GM12878 (cell line): ENCODE data around the gene SPTLC3. TPM values are rescaled to one million over a fixed set of nuclear protein-coding genes. Genes with fewer than 3 reads are reported as not detected.
A peak's percentile ranks its signal among the peaks of the same experiment; 100 is the strongest.

Source experiments
- ATAC-seq: fragments of 200-7000 bp; cut with Tn5 transposase; 3 replicates; pipeline ENCODE4 v1.9.1; 2020; ENCODE audit warnings: mild to moderate bottlenecking, moderate library complexity
- BruUV-seq: library from RNA; stranded (reverse); fragments of 400-500 nt; replicated peaks from 2 replicates; lab custom pipeline; 2021; lab: Mats Ljungman, UMichigan
- CTCF ChIA-PET: fragments of 300-600 bp; sonication (Branson Sonifier 250); formaldehyde crosslinking; extraction: SDS; loops from one replicate; lab custom pipeline; 2021; ENCODE audit warnings: inconsistent platforms; lab: Yijun Ruan, JAX
- POLR2A ChIA-PET: fragments of 350-600 bp; formaldehyde crosslinking; extraction: SDS; loops from one replicate; lab custom pipeline; 2021; ENCODE audit warnings: inconsistent platforms; lab: Charles Lee
- RAD21 ChIA-PET: fragments of 300-600 bp; sonication (Branson Sonifier 250); formaldehyde crosslinking; loops from one replicate; lab custom pipeline; 2023; ENCODE audit warnings: antibody characterized with exemption; ENCODE audit not compliant: unreplicated experiment; lab: Charles Lee
- SMC1A ChIA-PET: fragments of 300-600 bp; sonication (Branson Sonifier 250); formaldehyde crosslinking; loops from one replicate; lab custom pipeline; 2023; ENCODE audit not compliant: unreplicated experiment, uncharacterized antibody; lab: Charles Lee
- DNase-seq: peaks from one replicate; pipeline ENCODE4 v3.0.0-alpha.2; 2011; ENCODE audit warnings: low read depth, low spot score
- FAIRE-seq: peaks from 3 replicates; lab custom pipeline; 2011; peaks lifted over from hg19 to GRCh38; lab: Jason Lieb, UNC
- H2AFZ ChIP-seq: 2 replicates; pipeline ENCODE4 v1.6.0; 2011; ENCODE audit warnings: low read depth, low read length, control low read depth; ENCODE audit not compliant: control insufficient read depth
- H3K27ac ChIP-seq: 2 replicates; pipeline ENCODE4 v1.5.1; 2011; ENCODE audit warnings: control low read depth; ENCODE audit not compliant: control insufficient read depth, insufficient read depth
- H3K27me3 ChIP-seq, 2 experiments: replicated peaks in 1 of 2; 2 replicates each; pipeline versions ENCODE4 v1.6.0 to v1.6.1; 2011; ENCODE audit warnings: low read length in 1 of 2; ENCODE audit not compliant: control insufficient read depth in 2 of 2, insufficient read depth in 2 of 2
- H3K36me3 ChIP-seq, 2 experiments: 2 replicates each; pipeline ENCODE4 v1.5.1; 2011; ENCODE audit warnings: low read length in 1 of 2; ENCODE audit not compliant: control insufficient read depth in 2 of 2, insufficient read depth in 2 of 2
- H3K4me1 ChIP-seq: 2 replicates; pipeline ENCODE4 v1.6.1; 2011; ENCODE audit warnings: mild to moderate bottlenecking, low read length, moderate library complexity, mixed read lengths; ENCODE audit not compliant: control insufficient read depth, insufficient read depth
- H3K4me2 ChIP-seq: 2 replicates; pipeline ENCODE4 v1.6.0; 2011; ENCODE audit warnings: control low read depth; ENCODE audit not compliant: control insufficient read depth, insufficient read depth
- H3K4me3 ChIP-seq: fragments of 200-600 bp; sonication (generic); 2 replicates; pipeline ENCODE4 v1.5.1; 2016
- H3K79me2 ChIP-seq: 2 replicates; pipeline ENCODE4 v1.6.0; 2011; ENCODE audit warnings: low read length; ENCODE audit not compliant: control insufficient read depth, insufficient read depth
- H3K9ac ChIP-seq: 2 replicates; pipeline ENCODE4 v1.8.0; 2011; ENCODE audit warnings: low read length, control low read depth, mixed read lengths; ENCODE audit not compliant: control insufficient read depth, insufficient read depth
- H3K9me3 ChIP-seq: replicated peaks from 3 replicates; pipeline ENCODE4 v1.5.1; 2011; ENCODE audit warnings: mild to moderate bottlenecking, low read length; ENCODE audit not compliant: control insufficient read depth, insufficient read depth
- H4K20me1 ChIP-seq: 2 replicates; pipeline ENCODE4 v1.6.0; 2011; ENCODE audit not compliant: control insufficient read depth, insufficient read depth
- CBFB ChIP-seq: IDR thresholded peaks from 2 replicates; pipeline ENCODE4 v1.6.1; 2016; ENCODE audit warnings: antibody characterized with exemption, low read depth
- CEBPB ChIP-seq, 2 experiments: fragments of 150-350 bp in 1 of 2; IDR thresholded peaks; 2 replicates each; pipeline ENCODE4 v1.6.1; 2012 to 2014; ENCODE audit warnings: low read depth in 2 of 2, low read length in 2 of 2, borderline replicate concordance in 1 of 2, inconsistent platforms in 1 of 2
- FOS ChIP-seq: IDR thresholded peaks from 3 replicates; pipeline ENCODE4 v1.6.1; 2011; ENCODE audit warnings: borderline replicate concordance; ENCODE audit not compliant: insufficient read length; ENCODE audit errors: extremely low read depth
- GABPA ChIP-seq: IDR thresholded peaks from 2 replicates; pipeline ENCODE4 v1.6.1; 2014; ENCODE audit warnings: antibody characterized with exemption, low read depth, mild to moderate bottlenecking, inconsistent platforms
- MEF2A ChIP-seq: IDR thresholded peaks from 2 replicates; pipeline ENCODE4 v1.6.1; 2011; ENCODE audit warnings: low read depth, mild to moderate bottlenecking, low read length, moderate library complexity; ENCODE audit not compliant: insufficient read depth
- RCOR1 ChIP-seq: conservative IDR thresholded peaks from 2 replicates; pipeline ENCODE4 v1.6.1; 2012; ENCODE audit warnings: low read depth, low read length, improper control_type of control experiment
- SIX5 ChIP-seq: IDR thresholded peaks from 2 replicates; pipeline ENCODE4 v1.6.1; 2011; ENCODE audit warnings: mild to moderate bottlenecking, low read depth, low read length, moderate library complexity; ENCODE audit not compliant: severe bottlenecking
- SREBF1 ChIP-seq: IDR thresholded peaks from 2 replicates; pipeline ENCODE4 v1.6.1; 2012; ENCODE audit warnings: mild to moderate bottlenecking, low read length
- STAT3 ChIP-seq: IDR thresholded peaks from 2 replicates; pipeline ENCODE4 v1.6.1; 2011; ENCODE audit warnings: low read depth, low read length, improper control_type of control experiment
- ZBED1 ChIP-seq: IDR thresholded peaks from 2 replicates; pipeline ENCODE4 v1.6.1; 2016; ENCODE audit warnings: borderline replicate concordance
- ZNF207 ChIP-seq: fragments of 450-650 bp; IDR thresholded peaks from 2 replicates; pipeline ENCODE4 v1.6.1; 2014; ENCODE audit warnings: antibody characterized with exemption, mild to moderate bottlenecking, borderline replicate concordance
- ZSCAN29 ChIP-seq: fragments of 450-650 bp; IDR thresholded peaks from 2 replicates; pipeline ENCODE4 v1.6.1; 2017; ENCODE audit warnings: mild to moderate bottlenecking, moderate library complexity
- WGBS: methylation state at CpG from one replicate; pipeline ENCODE4 v1.1.6; 2016; ENCODE audit warnings: low lambda C conversion rate; ENCODE audit not compliant: insufficient replicate concordance, insufficient coverage; ENCODE audit errors: missing lambda C conversion rate; 5-methylcytosine and 5-hydroxymethylcytosine counted together
- in situ Hi-C: fragments of 300-500 bp; cut with MboI; formaldehyde crosslinking; loops from 9 replicates; pipeline ENCODE4 v1.14.3; 2018; ENCODE audit warnings: mixed read lengths
- intact Hi-C: fragments of 100-400 bp; cut with micrococcal nuclease; formaldehyde crosslinking; loops from one replicate; pipeline ENCODE4 v1.14.2; 2022; ENCODE audit not compliant: unreplicated experiment
- polyA plus RNA-seq, 11 experiments: library from polyadenylated mRNA; depleted of rRNA in 4 of 11; unstranded in 6 of 11; stranded (reverse) in 5 of 11; fragments of >200 nt; fragmentation: Nextera tagmentation in 4 of 11; fragmentation: Illumina TruSeq in 1 of 11; extraction: Ambion mirVana in 4 of 11; extraction: Trizol in 1 of 11; gene quantifications; 1 replicate in 1 of 11; 2 replicates in 10 of 11; pipeline versions ENCODE4 v1.2.1 to v1.2.3, GENCODE V29; 2011 to 2016; ENCODE audit warnings: inconsistent platforms in 2 of 11, missing spikeins in 2 of 11, low read depth in 1 of 11
- total RNA-seq, 4 experiments: library from RNA; depleted of rRNA in 3 of 4; stranded (reverse); fragments of >200 nt in 3 of 4; fragmentation: Illumina TruSeq in 1 of 4; extraction: Trizol in 1 of 4; gene quantifications; 2 replicates each; pipeline versions ENCODE4 v1.2.1 to v1.2.3, GENCODE V29; 2013 to 2021
- TF ChIP-seq, protein P1 (sequence below): IDR thresholded peaks from 2 replicates; pipeline ENCODE4 v1.6.1; 2012; ENCODE audit warnings: low read length, inconsistent platforms
- TF ChIP-seq, protein P2 (sequence below): IDR thresholded peaks from 2 replicates; pipeline ENCODE4 v1.6.1; 2011; ENCODE audit warnings: low read depth, low read length, improper control_type of control experiment, borderline replicate concordance
- TF ChIP-seq, protein P3 (sequence below): fragments of 450-650 bp; IDR thresholded peaks from 2 replicates; pipeline ENCODE4 v1.6.1; 2017; ENCODE audit warnings: mild to moderate bottlenecking, moderate library complexity

SPTLC3 gene
- total and polyA plus RNA-seq, 10 of the 15 experiments (the other 5 are each of a cell fraction or from before 2014, with no cell fraction given): 0.04 to 0.29 (median 0.06) TPM; not detected in 7

DNA sequence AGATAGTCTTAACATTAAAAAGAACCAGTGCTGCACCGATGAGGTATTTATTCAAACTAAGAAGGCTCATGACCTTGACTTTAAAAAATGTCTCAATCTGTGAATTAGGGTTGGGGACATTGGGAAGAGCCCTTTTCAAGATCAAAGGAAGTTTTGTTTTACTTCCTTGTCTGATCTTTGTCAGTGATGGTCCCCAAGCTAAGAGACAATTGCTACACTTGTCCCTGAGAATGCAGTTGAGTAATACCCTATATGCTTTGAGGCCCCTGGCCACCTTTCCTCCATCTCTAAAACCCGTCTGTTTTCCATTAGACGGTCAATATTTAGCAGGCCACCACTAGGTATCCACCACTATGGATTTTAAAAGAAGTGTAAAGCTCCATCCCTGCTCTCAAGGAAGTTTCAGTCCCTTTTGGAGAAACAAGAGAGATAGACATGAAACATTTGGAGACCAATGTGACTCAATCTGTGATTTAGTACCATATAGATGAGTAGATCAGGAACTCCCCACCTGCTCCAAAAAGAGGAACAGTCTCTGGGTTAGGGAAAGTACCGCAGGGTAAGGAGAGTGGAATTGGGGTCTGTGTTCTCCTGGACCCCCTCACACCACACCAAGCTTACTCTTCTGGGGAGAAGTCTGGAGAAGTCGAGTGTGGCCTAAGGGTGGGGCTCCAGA is 113.2 kb downstream of the SPTLC3 start (continued):
- TF ChIP-seq, protein P1, sequence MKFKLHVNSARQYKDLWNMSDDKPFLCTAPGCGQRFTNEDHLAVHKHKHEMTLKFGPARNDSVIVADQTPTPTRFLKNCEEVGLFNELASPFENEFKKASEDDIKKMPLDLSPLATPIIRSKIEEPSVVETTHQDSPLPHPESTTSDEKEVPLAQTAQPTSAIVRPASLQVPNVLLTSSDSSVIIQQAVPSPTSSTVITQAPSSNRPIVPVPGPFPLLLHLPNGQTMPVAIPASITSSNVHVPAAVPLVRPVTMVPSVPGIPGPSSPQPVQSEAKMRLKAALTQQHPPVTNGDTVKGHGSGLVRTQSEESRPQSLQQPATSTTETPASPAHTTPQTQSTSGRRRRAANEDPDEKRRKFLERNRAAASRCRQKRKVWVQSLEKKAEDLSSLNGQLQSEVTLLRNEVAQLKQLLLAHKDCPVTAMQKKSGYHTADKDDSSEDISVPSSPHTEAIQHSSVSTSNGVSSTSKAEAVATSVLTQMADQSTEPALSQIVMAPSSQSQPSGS: peak; percentile 85
- TF ChIP-seq GABPA (0 out of 2 replicates have a peak, but pooled peaks have one; percentile 39), ZSCAN29 (no peak), RCOR1 (no peak)
- TF ChIP-seq, protein P2, sequence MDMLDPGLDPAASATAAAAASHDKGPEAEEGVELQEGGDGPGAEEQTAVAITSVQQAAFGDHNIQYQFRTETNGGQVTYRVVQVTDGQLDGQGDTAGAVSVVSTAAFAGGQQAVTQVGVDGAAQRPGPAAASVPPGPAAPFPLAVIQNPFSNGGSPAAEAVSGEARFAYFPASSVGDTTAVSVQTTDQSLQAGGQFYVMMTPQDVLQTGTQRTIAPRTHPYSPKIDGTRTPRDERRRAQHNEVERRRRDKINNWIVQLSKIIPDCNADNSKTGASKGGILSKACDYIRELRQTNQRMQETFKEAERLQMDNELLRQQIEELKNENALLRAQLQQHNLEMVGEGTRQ: no peak

DNA sequence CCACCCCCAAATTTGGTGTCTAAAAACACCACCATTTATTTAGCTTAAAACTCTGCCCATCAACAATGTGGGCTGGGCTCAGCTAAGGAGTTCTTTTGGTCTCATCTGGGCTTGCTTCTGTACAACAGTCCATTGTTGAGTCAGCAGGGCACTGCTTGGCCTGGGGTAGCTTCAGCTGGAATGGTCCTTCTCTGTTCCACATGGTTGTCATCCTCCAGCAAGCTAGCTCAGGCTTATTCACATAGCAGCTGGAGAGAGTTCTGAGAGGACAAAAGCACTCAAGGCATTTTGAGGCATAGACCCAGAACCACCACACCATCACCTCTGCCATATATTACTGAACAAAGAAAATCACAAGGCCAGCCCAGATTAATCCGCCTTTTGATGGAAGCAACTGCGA is 116.7 kb downstream of the SPTLC3 start:
- no peaks in the 10 kb centered on the region for H3K79me2 ChIP-seq
- intact Hi-C loops: no loop called here
- ChIA-PET POLR2A (no interaction called here), RAD21 (interaction anchor here (1.6 kb wide), 1 partner anchor 421 kb away, joined by 5 read pairs; no protein-coding TSS in a partner anchor), CTCF (interaction anchor here (1.0 to 2.5 kb wide), 5 partner anchors 9 to 421 kb away, joined by 3 to 18 read pairs (median 4); no protein-coding TSS in a partner anchor), SMC1A (interaction anchor here (1.6 kb wide), 1 partner anchor 421 kb away, joined by 7 read pairs; no protein-coding TSS in a partner anchor)
- no peak overlapping the region for H3K9ac ChIP-seq
- no peaks in the 10 kb centered on the region; the same call in 1 of the 2 replicates for H4K20me1 ChIP-seq
- DNase-seq: no peak
- no peaks in the 10 kb centered on the region for H3K4me1 ChIP-seq
- no peaks in the 10 kb centered on the region for H3K9me3 ChIP-seq
- H3K4me3 ChIP-seq: no peak overlapping the region
- in situ Hi-C loops: no loop called here
- H3K36me3 ChIP-seq: no peaks in the 10 kb centered on the region
- no peak for ATAC-seq
- H3K27me3 ChIP-seq: no peaks in the 10 kb centered on the region
- H2AFZ ChIP-seq: no peak overlapping the region
- no peak for FAIRE-seq
- H3K4me2 ChIP-seq: no peak overlapping the region
- 15% methylated on average over 2 of the region's 2 CpGs for WGBS
- no TSS peak for BruUV-seq
- H3K27ac ChIP-seq: no peak overlapping the region
- TF ChIP-seq ZBED1 (no peak), FOS (no peak), ZNF207 (no peak), SREBF1 (no peak), CBFB (no peak), SIX5 (no peak), CEBPB (IDR thresholded peaks at IDR 0.05; ENCODE audit: borderline replicate concordance in 1 of 2, low read depth in 2 of 2, low read length in 2 of 2) (no peak), STAT3 (no peak), MEF2A (no peak)
- TF ChIP-seq, protein P3, sequence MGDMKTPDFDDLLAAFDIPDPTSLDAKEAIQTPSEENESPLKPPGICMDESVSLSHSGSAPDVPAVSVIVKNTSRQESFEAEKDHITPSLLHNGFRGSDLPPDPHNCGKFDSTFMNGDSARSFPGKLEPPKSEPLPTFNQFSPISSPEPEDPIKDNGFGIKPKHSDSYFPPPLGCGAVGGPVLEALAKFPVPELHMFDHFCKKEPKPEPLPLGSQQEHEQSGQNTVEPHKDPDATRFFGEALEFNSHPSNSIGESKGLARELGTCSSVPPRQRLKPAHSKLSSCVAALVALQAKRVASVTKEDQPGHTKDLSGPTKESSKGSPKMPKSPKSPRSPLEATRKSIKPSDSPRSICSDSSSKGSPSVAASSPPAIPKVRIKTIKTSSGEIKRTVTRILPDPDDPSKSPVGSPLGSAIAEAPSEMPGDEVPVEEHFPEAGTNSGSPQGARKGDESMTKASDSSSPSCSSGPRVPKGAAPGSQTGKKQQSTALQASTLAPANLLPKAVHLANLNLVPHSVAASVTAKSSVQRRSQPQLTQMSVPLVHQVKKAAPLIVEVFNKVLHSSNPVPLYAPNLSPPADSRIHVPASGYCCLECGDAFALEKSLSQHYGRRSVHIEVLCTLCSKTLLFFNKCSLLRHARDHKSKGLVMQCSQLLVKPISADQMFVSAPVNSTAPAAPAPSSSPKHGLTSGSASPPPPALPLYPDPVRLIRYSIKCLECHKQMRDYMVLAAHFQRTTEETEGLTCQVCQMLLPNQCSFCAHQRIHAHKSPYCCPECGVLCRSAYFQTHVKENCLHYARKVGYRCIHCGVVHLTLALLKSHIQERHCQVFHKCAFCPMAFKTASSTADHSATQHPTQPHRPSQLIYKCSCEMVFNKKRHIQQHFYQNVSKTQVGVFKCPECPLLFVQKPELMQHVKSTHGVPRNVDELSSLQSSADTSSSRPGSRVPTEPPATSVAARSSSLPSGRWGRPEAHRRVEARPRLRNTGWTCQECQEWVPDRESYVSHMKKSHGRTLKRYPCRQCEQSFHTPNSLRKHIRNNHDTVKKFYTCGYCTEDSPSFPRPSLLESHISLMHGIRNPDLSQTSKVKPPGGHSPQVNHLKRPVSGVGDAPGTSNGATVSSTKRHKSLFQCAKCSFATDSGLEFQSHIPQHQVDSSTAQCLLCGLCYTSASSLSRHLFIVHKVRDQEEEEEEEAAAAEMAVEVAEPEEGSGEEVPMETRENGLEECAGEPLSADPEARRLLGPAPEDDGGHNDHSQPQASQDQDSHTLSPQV: no peak
